A549 treated with Hydrocortisone at 1 μM for 4 hours (cell line): Measurements from ENCODE around the gene SYNPO. TPM values are rescaled to one million over a fixed set of nuclear protein-coding genes. Genes with fewer than 3 reads are reported as not detected.

Experiments used
- total RNA-seq: library from RNA; stranded (reverse); fragments of 200-300 nt; extraction: Qiagen RNA extraction; gene quantifications from 5 replicates; pipeline ENCODE4 v1.2.3, GENCODE V29; 2022

The SYNPO gene
- total RNA-seq = 21.7 to 25.7 TPM (median 24.0 TPM) in 5 replicates

GRCh38 chr5:150640311-150641005, at the start of gene SYNPO:
SYNPO (plus strand) TSS chr5:150640660; CDS start chr5:150648276, 7,616 bp downstream.

GRCh38 chr5:150661086-150661485, 20.6 kb downstream of the SYNPO start, which contains the start of gene MYOZ3:
MYOZ3 (plus strand) TSS chr5:150661251; CDS start chr5:150662942, 1,691 bp downstream.

GRCh38 chr5:150700594-150701377, 60.3 kb downstream of the SYNPO start, which contains the start of gene RBM22:
RBM22 (minus strand) TSS chr5:150701062; CDS start chr5:150700985, 77 bp downstream.

Other genes with a start within 250 kb of the SYNPO start
- gene CD74, start 227.8 kb upstream of the SYNPO start, total RNA-seq = 0.15 to 0.16 TPM in 2 of 5 replicates, not detected in the others
- 2,659 to 3,124 TPM (median 2,999 TPM) in 5 replicates for gene RPS14, start 190.9 kb upstream of the SYNPO start, total RNA-seq
- 50.1 to 68.1 TPM (median 60.2 TPM) in 5 replicates for gene NDST1, start 132.5 kb upstream of the SYNPO start, total RNA-seq
- gene MYOZ3, start 20.6 kb downstream of the SYNPO start, total RNA-seq = 0.07 to 0.14 TPM in 2 of 5 replicates, not detected in the others
- gene RBM22, start 60.4 kb downstream of the SYNPO start, total RNA-seq = 44.3 to 55.7 TPM (median 45.7 TPM) in 5 replicates
- 17.9 to 21.2 TPM (median 19.2 TPM) in 5 replicates for gene DCTN4, start 118.4 kb downstream of the SYNPO start, total RNA-seq
- gene SMIM3, start 138.1 kb downstream of the SYNPO start, total RNA-seq = 13.1 to 16.4 TPM (median 14.6 TPM) in 5 replicates
- gene IRGM, start 205.9 kb downstream of the SYNPO start, total RNA-seq = 0.09 to 0.32 TPM (median 0.17 TPM) in 5 replicates